H1 (cell line): Measurements from ENCODE around the gene OR8A1. TPM values are rescaled to one million over a fixed set of nuclear protein-coding genes. Genes with fewer than 3 reads are reported as not detected.

Source experiments
- CTCF ChIA-PET: fragments of 300-600 bp; sonication (Branson Sonifier 250); formaldehyde crosslinking; loops from one replicate; lab custom pipeline; 2021; ENCODE audit not compliant: partially characterized antibody; lab: Charles Lee
- POLR2A ChIA-PET: fragments of 300-600 bp; sonication (Branson Sonifier 250); formaldehyde crosslinking; loops from one replicate; lab custom pipeline; 2021; ENCODE audit warnings: inconsistent platforms; ENCODE audit not compliant: partially characterized antibody; lab: Charles Lee
- DNase-seq, 2 experiments: peaks; one replicate each; pipeline versions ENCODE4 v3.0.0 to v3.0.0-alpha.2; 2010 to 2022; ENCODE audit warnings: low spot score in 2 of 2, low read depth in 1 of 2, mixed read lengths in 1 of 2
- FAIRE-seq: peaks from 2 replicates; lab custom pipeline; 2011; peaks lifted over from hg19 to GRCh38; lab: Jason Lieb, UNC
- H2AFZ ChIP-seq: 2 replicates; pipeline ENCODE4 v1.8.1; 2012; ENCODE audit warnings: low read length, inconsistent platforms
- H2AK5ac ChIP-seq: 2 replicates; pipeline ENCODE4 v1.6.1; 2013; ENCODE audit warnings: low read depth, low read length
- H2BK120ac ChIP-seq: replicated peaks from 2 replicates; pipeline ENCODE3; 2013; ENCODE audit warnings: low read depth, low read length, inconsistent platforms
- H2BK12ac ChIP-seq: 2 replicates; pipeline ENCODE4 v1.6.1; 2013; ENCODE audit warnings: low read depth, low read length
- H2BK15ac ChIP-seq: 2 replicates; pipeline ENCODE4 v1.6.1; 2013; ENCODE audit warnings: low read length
- H2BK20ac ChIP-seq: 2 replicates; pipeline ENCODE4 v1.6.1; 2013; ENCODE audit warnings: low read length
- H2BK5ac ChIP-seq: 2 replicates; pipeline ENCODE4 v1.6.1; 2013; ENCODE audit warnings: low read depth, low read length
- H3K14ac ChIP-seq: 2 replicates; pipeline ENCODE4 v1.6.1; 2013; ENCODE audit warnings: inconsistent platforms; ENCODE audit not compliant: insufficient read length
- H3K18ac ChIP-seq: 2 replicates; pipeline ENCODE4 v1.6.1; 2013; ENCODE audit warnings: low read length; ENCODE audit errors: extremely low read depth
- H3K23ac ChIP-seq: 2 replicates; pipeline ENCODE4 v1.6.1; 2013; ENCODE audit warnings: inconsistent platforms; ENCODE audit not compliant: insufficient read length
- H3K23me2 ChIP-seq: 2 replicates; pipeline ENCODE4 v1.6.1; 2013; ENCODE audit warnings: low read depth, low read length
- H3K27ac ChIP-seq: 2 replicates; pipeline ENCODE4 v1.6.1; 2011; ENCODE audit warnings: low read depth, low read length, inconsistent platforms
- H3K27me3 ChIP-seq, 4 experiments: replicated peaks in 1 of 4; 1 replicate in 1 of 4; 2 replicates in 3 of 4; pipeline versions ENCODE4 v1.6.1 to v1.8.1; 2011 to 2013; ENCODE audit warnings: low read length in 3 of 4, mild to moderate bottlenecking in 3 of 4, inconsistent platforms in 2 of 4, mixed read lengths in 2 of 4, moderate library complexity in 1 of 4; ENCODE audit not compliant: control insufficient read depth in 3 of 4, insufficient read depth in 3 of 4; ENCODE audit errors: extremely low read depth in 1 of 4
- H3K36me3 ChIP-seq, 4 experiments: 2 replicates each; pipeline versions ENCODE4 v1.6.1 to v1.8.1; 2011 to 2013; ENCODE audit warnings: mild to moderate bottlenecking in 4 of 4, low read length in 3 of 4, moderate library complexity in 2 of 4, control low read depth in 1 of 4, inconsistent platforms in 1 of 4; ENCODE audit not compliant: insufficient read depth in 4 of 4, control insufficient read depth in 2 of 4
- H3K4ac ChIP-seq: replicated peaks from 2 replicates; pipeline ENCODE3; 2013; ENCODE audit warnings: low read length, low read depth, mixed read lengths, inconsistent platforms; ENCODE audit not compliant: insufficient read length
- H3K4me1 ChIP-seq, 4 experiments: replicated peaks in 1 of 4; 1 replicate in 1 of 4; 2 replicates in 3 of 4; pipeline versions ENCODE4 v1.6.1 to v1.8.1; 2011 to 2013; ENCODE audit warnings: low read length in 3 of 4, inconsistent platforms in 2 of 4, mixed read lengths in 1 of 4; ENCODE audit not compliant: insufficient read depth in 4 of 4, control insufficient read depth in 3 of 4
- H3K4me2 ChIP-seq, 2 experiments: 2 replicates each; pipeline versions ENCODE4 v1.6.1 to v1.8.1; 2011 to 2013; ENCODE audit warnings: low read depth in 2 of 2, low read length in 2 of 2, control low read depth in 1 of 2, inconsistent platforms in 1 of 2, mild to moderate bottlenecking in 1 of 2; ENCODE audit not compliant: insufficient read depth in 1 of 2
- H3K4me3 ChIP-seq, 4 experiments: fragments of 200-600, 300-600 bp in 1 of 4; sonication (generic), shearing (Covaris generic), sonication (Bioruptor Twin) in 1 of 4; 2 replicates each; pipeline versions ENCODE4 v1.5.1 to v1.8.1; 2011 to 2016; ENCODE audit warnings: low read length in 4 of 4, low read depth in 3 of 4, control low read depth in 2 of 4, inconsistent platforms in 2 of 4, mild to moderate bottlenecking in 2 of 4, mixed read lengths in 1 of 4, moderate library complexity in 1 of 4; ENCODE audit not compliant: insufficient read depth in 2 of 4; ENCODE audit errors: extremely low read depth in 1 of 4
- H3K56ac ChIP-seq: replicated peaks from 2 replicates; pipeline ENCODE3; 2013; ENCODE audit warnings: low read depth, mild to moderate bottlenecking, mixed read lengths, low read length, inconsistent platforms; ENCODE audit not compliant: insufficient read length
- H3K79me1 ChIP-seq: 2 replicates; pipeline ENCODE4 v1.6.1; 2013; ENCODE audit warnings: low read depth, low read length, control low read depth
- H3K79me2 ChIP-seq, 2 experiments: 2 replicates each; pipeline versions ENCODE4 v1.6.1 to v1.8.1; 2012 to 2013; ENCODE audit warnings: low read length in 2 of 2, mild to moderate bottlenecking in 2 of 2, inconsistent platforms in 1 of 2; ENCODE audit not compliant: insufficient read depth in 2 of 2, control insufficient read depth in 1 of 2
- H3K9ac ChIP-seq, 4 experiments: replicated peaks in 1 of 4; 1 replicate in 1 of 4; 2 replicates in 3 of 4; pipeline versions ENCODE4 v1.6.1 to v1.8.1; 2011 to 2013; ENCODE audit warnings: low read depth in 3 of 4, low read length in 3 of 4, control low read depth in 2 of 4, mild to moderate bottlenecking in 2 of 4, moderate library complexity in 2 of 4, inconsistent platforms in 1 of 4; ENCODE audit errors: extremely low read depth in 1 of 4
- H3K9me3 ChIP-seq, 2 experiments: 2 replicates each; pipeline versions ENCODE4 v1.6.1 to v1.8.1; 2012 to 2013; ENCODE audit warnings: mild to moderate bottlenecking in 2 of 2, moderate library complexity in 2 of 2, control low read depth in 1 of 2, inconsistent platforms in 1 of 2, low read depth in 1 of 2, low read length in 1 of 2, mixed read lengths in 1 of 2; ENCODE audit not compliant: insufficient read depth in 2 of 2
- H4K20me1 ChIP-seq, 2 experiments: replicated peaks in 1 of 2; 2 replicates each; pipeline versions ENCODE3 to v1.8.1; 2011 to 2013; ENCODE audit warnings: inconsistent platforms in 2 of 2, low read length in 2 of 2, mild to moderate bottlenecking in 1 of 2; ENCODE audit not compliant: insufficient read depth in 2 of 2, control insufficient read depth in 1 of 2
- H4K5ac ChIP-seq: 2 replicates; pipeline ENCODE4 v1.6.1; 2013; ENCODE audit warnings: low read length, low read depth, mixed read lengths, inconsistent platforms; ENCODE audit not compliant: insufficient read length
- H4K8ac ChIP-seq: 2 replicates; pipeline ENCODE4 v1.8.0; 2013; ENCODE audit warnings: mild to moderate bottlenecking, moderate library complexity, low read length, inconsistent platforms; ENCODE audit not compliant: insufficient read depth; ENCODE audit errors: extremely low read depth
- H4K91ac ChIP-seq: replicated peaks from 2 replicates; pipeline ENCODE3; 2013; ENCODE audit warnings: low read length, mixed read lengths, inconsistent platforms; ENCODE audit not compliant: insufficient read length
- CBX5 ChIP-seq: fragments of 300-800, 300-1000 bp; sonication (generic); IDR thresholded peaks from 2 replicates; pipeline ENCODE4 v1.7.1; 2016; ENCODE audit warnings: antibody characterized with exemption, low read length, low read depth
- FOSL1 ChIP-seq: IDR thresholded peaks from 2 replicates; pipeline ENCODE4 v1.6.1; 2011; ENCODE audit warnings: mild to moderate bottlenecking, low read depth, low read length, moderate library complexity; ENCODE audit not compliant: insufficient read depth
- KDM5A ChIP-seq: fragments of 200-600 bp; IDR thresholded peaks from 2 replicates; pipeline ENCODE4 v1.7.1; 2012; ENCODE audit warnings: mild to moderate bottlenecking, low read length, inconsistent platforms, mixed read lengths
- POLR2A ChIP-seq, 2 experiments: IDR thresholded peaks; 1 replicate in 1 of 2; 2 replicates in 1 of 2; pipeline ENCODE4 v1.6.1; 2011; ENCODE audit warnings: low read depth in 2 of 2, low read length in 2 of 2, mild to moderate bottlenecking in 2 of 2; ENCODE audit errors: control extremely low read depth in 1 of 2
- SAP30 ChIP-seq: fragments of 300-600 bp; sonication (generic); IDR thresholded peaks from 2 replicates; pipeline ENCODE4 v1.7.1; 2012; ENCODE audit warnings: low read length, moderate library complexity, mild to moderate bottlenecking, inconsistent platforms; ENCODE audit not compliant: insufficient read depth, insufficient replicate concordance
- TEAD4 ChIP-seq: IDR thresholded peaks from 2 replicates; pipeline ENCODE4 v1.6.1; 2012; ENCODE audit warnings: low read depth, low read length, inconsistent platforms, mixed read lengths
- WGBS, 2 experiments: shearing (Covaris generic) in 1 of 2; methylation state at CpG; one replicate each; pipeline versions ENCODE4 v1.1.6 to v1.1.7; 2013 to 2015; ENCODE audit warnings: low lambda C conversion rate in 2 of 2, mixed read lengths in 2 of 2, inconsistent platforms in 1 of 2, low coverage in 1 of 2, missing lambda C conversion rate in 1 of 2; ENCODE audit not compliant: insufficient replicate concordance in 2 of 2, insufficient coverage in 1 of 2, insufficient read length in 1 of 2; ENCODE audit errors: extremely low coverage in 1 of 2, missing lambda C conversion rate in 1 of 2; 5-methylcytosine and 5-hydroxymethylcytosine counted together
- polyA plus RNA-seq, 7 experiments: library from polyadenylated mRNA; depleted of rRNA in 3 of 7; stranded (reverse) in 5 of 7; unstranded in 2 of 7; fragments of >200 nt in 5 of 7; fragments of 200-250 nt in 2 of 7; gene quantifications; 1 replicate in 5 of 7; 2 replicates in 1 of 7; 4 replicates in 1 of 7; pipeline versions ENCODE4 v1.2.1 to v1.2.3, GENCODE V29; 2011 to 2013; ENCODE audit warnings: missing spikeins in 2 of 7, mixed read lengths in 2 of 7
- total RNA-seq: library from RNA; stranded (reverse); fragmentation: NEBNext Ultra II Directional; extraction: Animal tissue kit (Norgen Biotek cat#: 25700); gene quantifications from 2 replicates; pipeline ENCODE4 v1.2.1, GENCODE V29; 2021

OR8A1 gene
- total and polyA plus RNA-seq, 2 of the 8 experiments (the other 6 are each of a cell fraction or from before 2014, with no cell fraction given) = not detected

GRCh38 chr11:124611064-124611463 is 41.3 kb downstream of the OR8A1 start, which contains the start of gene PANX3:
Gene PANX3, plus strand, starts transcription at chr11:124611428. Its CDS starts 129 bp downstream, at chr11:124611557.
- CTCF ChIA-PET = interaction anchor here (1.1 to 1.4 kb wide), 4 partner anchors 9 to 172 kb away, joined by 3 to 6 read pairs (median 4); no protein-coding TSS in a partner anchor
- H4K8ac ChIP-seq = no peak within 1 kb of the TSS
- DNase-seq (no peak), FAIRE-seq (no peak)
- no peak within 1 kb of the TSS for H3K56ac ChIP-seq
- no peak within 1 kb of the TSS for H2BK12ac ChIP-seq
- H2BK20ac ChIP-seq = no peak within 1 kb of the TSS
- H3K14ac ChIP-seq = no peak within 1 kb of the TSS
- H3K27me3 ChIP-seq = no peaks in the 10 kb centered on the region
- TF ChIP-seq TEAD4 (no peak), POLR2A (IDR thresholded peaks at IDR 0.05; ENCODE audit: control extremely low read depth in 1 of 2, low read depth in 2 of 2, low read length in 2 of 2) (no peak), FOSL1 (no peak), KDM5A (no peak), CBX5 (no peak), SAP30 (no peak)
- POLR2A ChIA-PET = no interaction called here
- no peak within 1 kb of the TSS for H2BK15ac ChIP-seq
- H3K18ac ChIP-seq = no peak within 1 kb of the TSS
- WGBS, 2 experiments = 86% methylated on average over 5 of the region's 5 CpGs; no CpG with 5 or more reads in 1 of the 2 experiments
- H3K79me1 ChIP-seq = no peaks in the 10 kb centered on the region
- H3K27ac ChIP-seq = no peak within 1 kb of the TSS
- H3K4me3 ChIP-seq = no peak within 1 kb of the TSS
- no peaks in the 10 kb centered on the region for H3K4me1 ChIP-seq
- no peaks in the 10 kb centered on the region for H3K36me3 ChIP-seq
- no peak within 1 kb of the TSS for H2AK5ac ChIP-seq
- H3K4me2 ChIP-seq = no peak within 1 kb of the TSS
- no peak within 1 kb of the TSS for H4K5ac ChIP-seq
- H3K79me2 ChIP-seq = no peaks in the 10 kb centered on the region
- H3K23ac ChIP-seq = no peak within 1 kb of the TSS
- no peak within 1 kb of the TSS for H2BK120ac ChIP-seq
- H4K20me1 ChIP-seq = no peaks in the 10 kb centered on the region
- H3K9ac ChIP-seq = no peak within 1 kb of the TSS
- no peak within 1 kb of the TSS for H2BK5ac ChIP-seq
- H3K4ac ChIP-seq = no peak within 1 kb of the TSS
- no peak within 1 kb of the TSS for H4K91ac ChIP-seq
- no peaks in the 10 kb centered on the region for H3K23me2 ChIP-seq
- H3K9me3 ChIP-seq = no peaks in the 10 kb centered on the region
- no peak within 1 kb of the TSS; the same call in 1 of the 2 replicates for H2AFZ ChIP-seq
